K562 (cell line): ENCODE data around the gene SPOCK3.

Experiments
- POU5F1 ChIP-seq: fragments of 150-350 bp; IDR thresholded peaks from 2 replicates; pipeline ENCODE4 v1.6.1; 2014; ENCODE audit warnings: borderline replicate concordance, low read length, low read depth, mild to moderate bottlenecking; ENCODE audit not compliant: partially characterized antibody
- SIX5 ChIP-seq, 2 experiments: IDR thresholded peaks; 2 replicates each; pipeline ENCODE4 v1.6.1; 2011; ENCODE audit warnings: low read length in 2 of 2, borderline replicate concordance in 1 of 2, low read depth in 1 of 2, mild to moderate bottlenecking in 1 of 2, moderate library complexity in 1 of 2; ENCODE audit not compliant: insufficient read depth in 1 of 2
- TF ChIP-seq, protein P1 (sequence below), 3 experiments: IDR thresholded peaks in 2 of 3; conservative IDR thresholded peaks in 1 of 3; 2 replicates each; pipeline ENCODE4 v1.5.1; 2011 to 2012; ENCODE audit warnings: low read length in 3 of 3, mild to moderate bottlenecking in 3 of 3, control low read depth in 2 of 3, improper control_type of control experiment in 1 of 3, inconsistent platforms in 1 of 3, low read depth in 1 of 3, mixed read lengths in 1 of 3, moderate library complexity in 1 of 3; ENCODE audit not compliant: insufficient read depth in 2 of 3

DNA sequence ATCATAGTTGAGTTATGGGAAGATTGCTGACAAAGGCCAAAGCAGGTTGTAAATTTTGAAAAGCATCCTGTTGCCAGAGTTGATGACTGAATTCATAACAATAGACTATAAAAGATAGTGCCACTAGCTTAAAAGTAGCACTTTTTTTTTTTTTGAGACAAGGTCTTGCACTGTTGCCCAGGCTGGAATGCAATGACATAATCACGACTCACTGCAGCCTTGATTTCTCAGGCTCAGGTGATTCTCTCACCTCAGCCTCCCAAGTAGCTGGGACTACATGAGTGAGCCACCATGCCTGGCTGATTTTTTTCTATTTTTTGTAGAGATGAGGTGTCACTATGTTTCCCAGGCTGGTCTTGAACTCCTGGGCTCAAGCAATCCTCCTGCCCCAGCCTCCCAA, 122.7 kb downstream of the SPOCK3 start:
- no peak for TF ChIP-seq POU5F1
- TF ChIP-seq, protein P1, sequence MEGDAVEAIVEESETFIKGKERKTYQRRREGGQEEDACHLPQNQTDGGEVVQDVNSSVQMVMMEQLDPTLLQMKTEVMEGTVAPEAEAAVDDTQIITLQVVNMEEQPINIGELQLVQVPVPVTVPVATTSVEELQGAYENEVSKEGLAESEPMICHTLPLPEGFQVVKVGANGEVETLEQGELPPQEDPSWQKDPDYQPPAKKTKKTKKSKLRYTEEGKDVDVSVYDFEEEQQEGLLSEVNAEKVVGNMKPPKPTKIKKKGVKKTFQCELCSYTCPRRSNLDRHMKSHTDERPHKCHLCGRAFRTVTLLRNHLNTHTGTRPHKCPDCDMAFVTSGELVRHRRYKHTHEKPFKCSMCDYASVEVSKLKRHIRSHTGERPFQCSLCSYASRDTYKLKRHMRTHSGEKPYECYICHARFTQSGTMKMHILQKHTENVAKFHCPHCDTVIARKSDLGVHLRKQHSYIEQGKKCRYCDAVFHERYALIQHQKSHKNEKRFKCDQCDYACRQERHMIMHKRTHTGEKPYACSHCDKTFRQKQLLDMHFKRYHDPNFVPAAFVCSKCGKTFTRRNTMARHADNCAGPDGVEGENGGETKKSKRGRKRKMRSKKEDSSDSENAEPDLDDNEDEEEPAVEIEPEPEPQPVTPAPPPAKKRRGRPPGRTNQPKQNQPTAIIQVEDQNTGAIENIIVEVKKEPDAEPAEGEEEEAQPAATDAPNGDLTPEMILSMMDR (IDR thresholded peaks at IDR 0.05 in 2 of 3, conservative IDR thresholded peaks at IDR 0.05 in 1 of 3; ENCODE audit: insufficient read depth in 2 of 3, low read depth in 1 of 3, low read length in 3 of 3) = no peak
- no peak for TF ChIP-seq SIX5 (IDR thresholded peaks at IDR 0.05; ENCODE audit: borderline replicate concordance in 1 of 2, insufficient read depth in 1 of 2, low read depth in 1 of 2, low read length in 2 of 2)
